Measurements from ENCODE around the gene CTTNBP2.

CTTNBP2 gene, protein sequence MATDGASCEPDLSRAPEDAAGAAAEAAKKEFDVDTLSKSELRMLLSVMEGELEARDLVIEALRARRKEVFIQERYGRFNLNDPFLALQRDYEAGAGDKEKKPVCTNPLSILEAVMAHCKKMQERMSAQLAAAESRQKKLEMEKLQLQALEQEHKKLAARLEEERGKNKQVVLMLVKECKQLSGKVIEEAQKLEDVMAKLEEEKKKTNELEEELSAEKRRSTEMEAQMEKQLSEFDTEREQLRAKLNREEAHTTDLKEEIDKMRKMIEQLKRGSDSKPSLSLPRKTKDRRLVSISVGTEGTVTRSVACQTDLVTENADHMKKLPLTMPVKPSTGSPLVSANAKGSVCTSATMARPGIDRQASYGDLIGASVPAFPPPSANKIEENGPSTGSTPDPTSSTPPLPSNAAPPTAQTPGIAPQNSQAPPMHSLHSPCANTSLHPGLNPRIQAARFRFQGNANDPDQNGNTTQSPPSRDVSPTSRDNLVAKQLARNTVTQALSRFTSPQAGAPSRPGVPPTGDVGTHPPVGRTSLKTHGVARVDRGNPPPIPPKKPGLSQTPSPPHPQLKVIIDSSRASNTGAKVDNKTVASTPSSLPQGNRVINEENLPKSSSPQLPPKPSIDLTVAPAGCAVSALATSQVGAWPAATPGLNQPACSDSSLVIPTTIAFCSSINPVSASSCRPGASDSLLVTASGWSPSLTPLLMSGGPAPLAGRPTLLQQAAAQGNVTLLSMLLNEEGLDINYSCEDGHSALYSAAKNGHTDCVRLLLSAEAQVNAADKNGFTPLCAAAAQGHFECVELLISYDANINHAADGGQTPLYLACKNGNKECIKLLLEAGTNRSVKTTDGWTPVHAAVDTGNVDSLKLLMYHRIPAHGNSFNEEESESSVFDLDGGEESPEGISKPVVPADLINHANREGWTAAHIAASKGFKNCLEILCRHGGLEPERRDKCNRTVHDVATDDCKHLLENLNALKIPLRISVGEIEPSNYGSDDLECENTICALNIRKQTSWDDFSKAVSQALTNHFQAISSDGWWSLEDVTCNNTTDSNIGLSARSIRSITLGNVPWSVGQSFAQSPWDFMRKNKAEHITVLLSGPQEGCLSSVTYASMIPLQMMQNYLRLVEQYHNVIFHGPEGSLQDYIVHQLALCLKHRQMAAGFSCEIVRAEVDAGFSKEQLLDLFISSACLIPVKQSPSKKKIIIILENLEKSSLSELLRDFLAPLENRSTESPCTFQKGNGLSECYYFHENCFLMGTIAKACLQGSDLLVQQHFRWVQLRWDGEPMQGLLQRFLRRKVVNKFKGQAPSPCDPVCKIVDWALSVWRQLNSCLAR (N-terminal part only)

DNA sequence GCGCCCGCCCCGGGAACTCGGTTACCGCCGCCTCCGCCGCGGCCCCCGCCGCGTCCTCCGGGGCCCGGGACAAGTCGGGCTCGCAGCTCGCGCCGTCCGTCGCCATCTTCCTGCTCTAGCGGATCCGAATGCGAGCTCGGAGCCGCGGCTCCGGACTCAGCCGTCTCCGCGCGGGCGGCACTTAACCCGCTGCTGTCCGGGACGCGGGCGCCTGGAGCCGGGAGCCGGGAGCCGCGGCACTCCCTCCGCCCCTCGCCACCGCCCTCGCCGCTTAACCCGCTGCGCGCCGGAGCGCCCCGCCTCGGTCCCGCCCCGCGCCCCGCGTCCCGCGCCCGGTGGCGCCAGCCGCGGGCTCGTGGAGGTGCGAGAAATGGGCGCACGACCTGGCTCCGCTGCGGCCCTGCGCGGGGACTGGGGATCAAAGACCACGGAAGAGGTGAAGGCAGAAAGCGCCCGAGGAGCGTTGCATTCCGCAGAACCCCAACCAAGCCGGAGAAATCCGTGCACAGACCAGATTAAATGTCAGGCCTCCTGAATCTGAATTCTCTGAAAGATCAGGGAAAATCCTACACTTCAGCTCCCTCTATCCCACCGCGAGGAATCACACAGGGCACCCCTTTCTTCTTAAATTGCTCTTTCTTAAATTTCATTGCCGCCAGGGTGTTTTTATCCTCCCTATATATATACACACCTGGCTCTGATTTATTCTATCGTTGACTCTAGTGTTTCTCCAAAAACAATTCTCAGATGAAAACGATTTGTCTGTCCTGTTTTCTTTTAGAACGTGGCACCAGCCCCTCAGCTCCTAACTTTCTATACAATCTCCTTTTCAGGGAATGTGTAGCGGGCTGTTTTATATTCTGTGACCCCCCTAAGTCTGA is at the start of gene CTTNBP2:
CTTNBP2 (minus strand) TSS at position 132 of the 881 bp plus-strand sequence; CDS start at position 106, 26 bp downstream.
- DNase-seq = peak; percentile 19

DNA sequence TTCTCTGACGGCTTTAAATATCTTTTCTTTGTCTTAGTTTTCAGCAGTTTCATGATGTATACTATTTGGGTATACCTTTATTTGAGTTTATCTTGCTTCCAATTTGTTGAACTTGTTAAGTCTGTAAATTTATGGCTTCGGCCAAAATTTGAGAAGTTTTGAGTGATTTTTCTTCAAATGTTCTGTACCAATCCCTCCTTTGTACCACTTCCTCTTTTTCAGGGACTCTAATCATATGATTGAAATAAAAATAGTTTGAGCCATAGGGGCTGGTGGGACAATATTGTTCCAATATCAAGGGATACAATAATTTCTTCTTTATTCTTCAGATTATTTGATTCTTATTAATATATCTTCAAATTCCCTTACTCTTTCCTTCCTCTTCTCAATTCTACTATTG is 43.1 kb upstream of the CTTNBP2 start:
- DNase-seq = no peak

DNA sequence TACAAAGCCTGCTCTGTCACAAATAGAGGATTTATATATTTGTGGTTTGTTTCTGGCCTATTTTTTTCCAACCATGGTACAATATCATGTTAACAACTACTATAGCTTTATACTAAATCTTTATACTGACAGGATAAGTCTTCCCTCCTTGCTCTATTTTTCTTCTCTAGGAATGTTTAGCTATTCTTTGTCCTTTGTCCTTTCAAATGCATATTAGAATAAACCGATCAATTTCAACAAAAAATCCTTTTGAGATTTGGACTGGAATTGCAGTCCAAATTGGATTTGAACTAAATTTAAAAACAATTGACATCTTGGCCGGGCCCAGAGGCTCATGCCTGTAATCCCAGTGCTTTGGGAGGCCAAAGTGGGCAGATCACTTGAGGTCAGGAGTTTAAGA is 39.2 kb upstream of the CTTNBP2 start:
- no peak for DNase-seq

DNA sequence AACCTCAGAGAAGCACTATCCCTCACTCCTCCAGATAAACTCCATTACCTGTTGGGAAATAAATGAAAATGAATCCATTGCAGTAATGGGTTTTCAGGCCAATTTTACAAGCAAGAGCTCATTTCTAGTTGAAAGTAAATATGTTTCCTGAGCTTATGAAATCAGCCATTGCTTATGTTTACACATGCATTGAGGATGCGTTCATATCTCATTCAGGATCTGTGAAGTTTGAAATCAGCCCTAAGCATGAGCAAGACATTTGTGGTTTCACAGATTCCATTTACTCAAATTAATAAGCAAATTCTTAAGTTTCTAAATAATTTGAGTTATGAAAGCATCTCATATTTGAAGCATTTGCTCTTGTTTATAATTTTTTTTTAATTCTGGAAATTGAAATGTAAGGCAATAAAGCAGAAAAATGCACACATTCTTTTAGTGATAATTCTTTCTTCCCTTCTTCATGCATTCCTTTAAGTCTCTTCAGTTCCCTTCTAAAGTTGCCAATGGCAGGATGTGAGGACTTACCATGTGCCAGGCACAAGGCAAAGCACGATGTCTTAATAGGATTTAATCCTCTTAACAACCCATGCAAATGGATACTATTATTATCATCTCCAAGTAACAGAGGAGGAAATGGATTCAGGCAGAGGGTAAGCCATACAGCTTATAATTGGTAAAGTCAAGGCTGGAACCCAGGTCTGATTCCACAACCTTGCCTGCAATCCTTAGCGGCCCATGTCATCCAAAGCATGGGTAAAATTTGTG is 35.0 kb upstream of the CTTNBP2 start:
- no peak for DNase-seq

DNA sequence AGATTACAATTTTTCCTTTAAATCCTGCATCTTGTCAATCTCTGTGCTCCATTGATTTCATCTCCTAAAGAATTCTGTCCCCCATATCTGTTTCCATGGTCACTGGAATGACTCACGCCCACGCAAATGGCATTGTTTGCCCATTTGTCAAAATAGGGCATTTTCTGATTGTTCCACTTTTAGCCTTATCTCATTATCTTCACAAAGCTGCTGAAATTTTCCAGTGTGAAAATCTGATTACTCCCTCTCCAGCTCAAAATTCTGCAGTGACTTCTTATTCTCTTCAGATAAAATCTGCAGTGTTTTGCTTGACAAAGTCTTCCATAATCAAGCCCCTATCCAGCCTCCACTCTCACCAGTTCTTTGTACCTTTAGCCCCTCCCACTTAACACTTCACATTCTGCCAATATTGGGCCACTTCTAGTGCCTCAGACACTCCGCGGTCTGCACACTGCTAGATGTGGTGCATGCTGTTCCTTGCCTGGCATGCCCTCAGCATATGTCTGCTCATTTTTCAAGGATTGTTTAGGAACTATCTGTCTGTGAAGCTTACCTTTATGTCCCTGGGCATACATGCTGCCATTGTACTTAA is 33.9 kb upstream of the CTTNBP2 start:
- DNase-seq = no peak

DNA sequence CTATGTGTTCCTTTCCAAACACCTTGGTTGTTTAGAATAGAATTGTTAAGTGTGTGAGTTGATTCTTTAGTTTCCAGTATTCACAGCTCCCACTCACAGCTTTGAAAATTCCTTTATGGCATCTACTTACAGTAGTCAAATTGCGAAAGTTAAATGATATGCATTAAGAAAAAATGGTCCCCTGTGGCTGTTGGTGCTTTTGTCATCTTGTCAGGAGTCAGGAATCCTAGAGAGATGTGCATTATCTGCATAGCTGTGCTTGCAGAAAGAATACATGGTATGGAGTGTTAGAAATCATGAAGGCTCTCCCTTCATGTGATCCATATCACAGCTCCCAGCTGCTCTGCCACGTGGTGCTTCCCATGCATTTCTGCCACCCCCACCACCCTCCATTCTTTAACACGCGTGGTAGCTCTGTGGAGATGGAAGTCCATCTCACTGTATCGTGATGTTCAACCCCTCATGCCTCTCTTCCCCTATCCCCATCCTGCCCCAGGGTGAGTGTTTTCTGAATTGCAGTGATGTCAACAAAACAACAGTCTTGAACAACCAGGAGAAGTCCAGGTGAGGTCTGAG is 29.2 kb upstream of the CTTNBP2 start:
- no peak for DNase-seq

DNA sequence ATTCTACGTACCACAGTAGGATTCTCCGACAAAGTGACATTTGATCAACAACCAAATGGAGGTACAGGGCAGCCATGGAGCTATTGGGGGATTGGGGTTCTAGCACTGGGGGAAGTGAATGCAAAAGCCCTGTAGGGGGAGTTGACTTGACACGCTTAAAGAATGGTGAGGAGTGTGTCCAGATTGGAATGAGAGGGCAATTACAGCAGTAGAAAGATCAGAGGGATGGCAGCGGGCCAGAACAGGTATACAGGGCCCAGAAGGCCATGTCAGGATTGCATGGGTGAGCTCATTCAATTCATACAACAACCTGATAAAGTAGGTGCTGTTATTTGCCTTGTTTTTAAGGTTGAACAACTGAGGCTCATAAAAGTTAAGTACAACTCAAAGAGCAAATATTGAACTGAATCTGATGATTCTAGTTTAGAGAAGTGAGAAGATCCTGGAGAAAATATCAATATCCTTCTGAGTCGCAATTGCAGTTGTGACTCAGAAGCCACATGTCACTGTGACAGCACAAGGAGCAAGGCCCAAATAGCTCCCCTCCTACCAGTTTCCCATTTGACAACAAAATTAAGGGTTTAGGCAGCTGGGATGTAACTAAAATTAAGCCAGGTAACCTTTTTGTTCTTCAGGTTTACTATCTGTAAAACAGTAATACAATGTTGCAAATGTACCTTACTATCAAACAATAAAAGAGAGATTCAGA is 28.0 kb upstream of the CTTNBP2 start:
- no peak for DNase-seq

DNA sequence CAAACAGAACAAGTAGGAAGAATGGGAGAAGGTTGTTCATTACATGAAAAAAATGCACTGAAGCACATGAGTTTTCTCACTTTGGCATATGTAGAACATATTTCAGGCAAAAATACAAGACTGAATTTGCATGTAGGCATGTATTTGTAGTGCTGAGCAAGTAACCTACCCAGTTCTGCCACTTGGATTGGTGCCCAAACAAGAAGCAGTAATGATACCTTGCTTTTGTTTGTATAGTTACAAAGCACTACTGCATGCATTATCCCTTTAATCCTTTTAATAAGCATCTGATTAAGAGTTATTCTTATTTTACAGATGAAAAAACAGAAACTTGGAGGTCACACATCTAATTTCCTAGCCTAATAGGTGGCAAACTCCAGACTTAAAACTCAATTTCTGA is 23.1 kb upstream of the CTTNBP2 start:
- no peak for DNase-seq

DNA sequence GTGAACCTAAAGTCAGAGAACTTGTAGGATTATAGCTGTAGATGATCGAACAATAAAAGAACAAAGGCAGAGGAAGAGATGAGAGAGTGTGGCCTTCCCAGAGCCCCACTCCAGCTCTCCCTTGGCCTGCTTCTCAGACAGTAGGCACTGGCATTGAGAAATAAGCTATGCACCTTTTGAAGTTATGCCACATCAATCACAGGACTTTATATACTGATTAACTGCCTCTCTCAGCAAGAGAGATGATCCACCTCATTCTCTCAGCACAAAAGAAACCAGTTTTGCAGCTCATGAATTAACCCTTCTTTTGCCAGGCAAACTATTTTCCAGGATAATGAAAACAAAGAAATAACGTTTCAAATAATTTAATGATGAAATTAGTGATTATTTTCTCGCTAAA is 22.0 kb upstream of the CTTNBP2 start:
- no peak for DNase-seq

DNA sequence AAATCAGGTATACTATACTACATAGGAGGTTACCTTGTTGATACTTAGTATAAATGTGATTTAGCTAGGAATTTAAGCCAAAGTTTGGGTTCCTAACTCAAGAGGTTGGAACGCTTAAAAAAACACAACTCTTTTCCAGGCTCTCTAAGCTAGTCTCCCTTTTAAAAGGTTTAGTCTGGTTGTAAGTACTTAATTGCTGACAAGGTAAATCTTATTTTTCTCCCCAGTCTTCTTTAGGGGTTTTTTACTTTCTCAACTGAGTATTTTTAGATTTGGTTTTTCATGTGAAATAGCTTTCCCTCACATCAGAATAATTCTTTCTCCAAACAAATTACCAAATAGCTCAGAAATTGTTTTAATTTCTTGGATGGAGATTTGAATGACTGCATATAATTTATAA is 20.8 kb upstream of the CTTNBP2 start:
- DNase-seq = no peak

DNA sequence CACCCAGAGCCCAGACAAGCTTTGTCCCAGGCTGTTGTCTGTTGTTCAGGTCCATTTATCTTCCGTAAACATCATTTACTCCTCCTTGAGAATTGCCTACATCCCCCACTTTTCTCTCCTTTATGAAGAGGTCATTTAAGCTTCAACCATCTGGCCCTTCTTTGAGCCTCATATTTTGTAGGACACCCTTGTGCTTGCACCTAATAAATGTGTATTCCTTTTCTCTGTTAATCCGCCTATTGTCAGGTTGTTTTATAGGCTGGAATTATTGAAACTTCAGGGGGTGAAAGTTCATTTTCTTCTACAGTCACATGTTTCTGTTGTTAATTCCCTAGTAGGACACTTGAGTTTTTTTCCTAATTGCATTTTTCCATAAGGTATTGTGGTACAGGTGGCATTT is 19.6 kb upstream of the CTTNBP2 start:
- no peak for DNase-seq

DNA sequence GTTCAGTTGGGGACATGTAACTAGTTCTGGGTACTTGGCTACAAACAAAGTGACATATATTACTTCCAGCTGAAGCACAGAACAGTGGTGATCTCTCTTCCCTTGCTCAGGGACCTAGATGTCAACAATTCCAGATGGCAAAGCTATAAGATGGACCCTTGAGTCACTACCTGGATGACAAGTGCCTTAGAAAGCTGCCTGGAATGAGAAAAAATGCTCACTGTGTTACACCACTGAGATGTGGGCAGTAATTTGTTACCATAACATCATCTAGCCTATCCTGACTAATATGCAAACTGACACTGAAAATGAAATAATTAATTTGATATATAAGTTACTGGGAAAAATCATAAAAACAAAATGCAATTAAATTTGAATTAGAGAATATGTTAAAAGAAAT is 16.4 kb upstream of the CTTNBP2 start:
- no peak for DNase-seq

DNA sequence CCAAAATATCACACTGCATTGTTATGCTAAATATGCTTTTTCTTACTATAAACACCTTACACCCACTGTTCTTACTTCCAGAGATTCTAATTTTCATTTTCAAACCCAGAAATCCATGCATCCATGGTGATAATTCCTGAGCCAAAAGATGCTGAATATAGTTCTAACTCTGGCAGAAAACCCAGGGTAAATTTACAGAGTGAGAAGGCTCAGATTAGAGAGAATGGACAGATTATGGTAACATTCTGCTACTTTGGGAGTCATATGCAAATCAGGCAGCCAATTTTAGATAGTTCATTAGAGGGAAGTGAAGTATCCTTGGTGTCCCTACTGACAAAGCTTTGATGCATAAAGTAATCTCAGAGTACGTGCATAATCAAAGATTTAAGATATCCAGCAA is 15.4 kb upstream of the CTTNBP2 start:
- DNase-seq = no peak

DNA sequence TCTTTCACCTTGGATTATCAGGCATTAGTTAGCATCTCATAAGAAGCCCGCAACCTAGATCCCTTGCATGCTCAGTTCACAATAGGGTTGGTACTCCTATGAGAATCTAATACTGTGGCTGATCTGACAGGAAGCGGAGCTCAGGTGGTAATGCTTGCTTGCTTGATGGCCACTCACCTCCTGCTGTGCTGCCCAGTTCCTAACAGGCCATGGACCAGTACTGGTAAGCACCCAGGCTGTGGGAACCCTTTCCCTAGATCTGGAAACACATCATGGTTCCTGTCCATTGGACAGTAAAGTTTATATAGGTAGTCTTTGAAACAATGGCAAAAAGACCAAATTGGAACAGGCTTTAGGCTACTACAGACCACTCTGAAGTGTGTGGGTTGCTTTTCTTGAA is 9.4 kb upstream of the CTTNBP2 start:
- no peak for DNase-seq

DNA sequence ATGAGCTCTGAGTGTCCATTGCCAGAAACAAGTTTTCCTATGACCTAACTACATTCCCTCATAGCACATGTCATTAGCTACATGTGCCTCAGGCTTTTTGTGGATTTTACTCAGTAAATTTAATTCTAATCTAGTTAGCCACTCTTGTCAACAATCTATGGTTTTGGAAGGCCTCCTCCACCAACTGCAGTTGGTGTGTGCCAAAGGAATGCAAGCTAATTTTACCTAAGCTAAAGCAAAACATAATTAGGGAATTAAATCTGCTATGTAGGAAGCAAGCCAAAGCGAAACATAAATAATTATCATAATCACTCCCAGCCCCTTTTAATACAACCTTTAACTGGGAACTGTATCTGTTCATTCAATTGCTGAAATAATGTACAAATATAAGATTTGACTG is 3.5 kb upstream of the CTTNBP2 start:
- DNase-seq = no peak

DNA sequence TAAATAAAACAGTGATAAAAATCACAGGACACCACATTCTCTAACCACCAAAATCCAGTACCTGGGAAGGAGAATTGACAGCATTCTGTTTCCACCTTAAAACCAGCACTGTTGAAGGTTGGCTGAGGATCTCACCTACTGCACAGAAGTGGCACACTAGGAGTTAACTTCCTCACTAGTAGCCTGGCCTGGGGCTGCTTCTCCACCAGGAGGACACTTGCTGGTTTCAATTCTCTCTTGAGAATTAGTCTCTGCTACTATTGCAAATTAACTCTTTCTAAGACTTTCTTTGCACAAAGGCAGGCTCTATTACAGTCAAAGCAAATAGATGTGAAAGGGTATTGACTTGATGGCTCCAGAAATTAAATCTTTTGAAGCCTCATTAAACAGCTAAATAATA is 2.3 kb upstream of the CTTNBP2 start:
- DNase-seq = no peak

DNA sequence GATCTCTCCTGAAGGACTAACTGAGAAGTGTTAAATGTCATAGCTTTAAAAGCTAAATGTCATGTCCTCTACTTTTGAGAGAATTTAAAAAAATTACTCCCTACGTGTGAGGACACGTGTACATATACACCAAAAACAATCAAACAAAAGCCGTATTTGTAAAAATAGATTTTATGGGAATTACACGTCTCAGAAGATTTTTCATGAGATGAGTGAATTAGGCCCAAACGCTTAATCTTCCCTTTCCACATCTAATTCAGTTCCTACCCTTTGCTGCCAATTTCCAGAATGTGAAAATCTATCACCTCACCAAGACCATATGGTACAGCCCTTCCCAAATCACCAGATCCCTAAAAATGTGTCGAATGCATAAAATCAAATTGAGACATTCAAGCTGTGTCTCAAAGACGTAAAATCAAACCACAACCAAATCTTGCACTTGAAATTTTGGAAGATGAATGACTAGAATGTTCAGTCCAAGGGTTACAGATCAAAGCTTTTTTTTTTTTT is 1.0 kb upstream of the CTTNBP2 start:
- no peak for DNase-seq

DNA sequence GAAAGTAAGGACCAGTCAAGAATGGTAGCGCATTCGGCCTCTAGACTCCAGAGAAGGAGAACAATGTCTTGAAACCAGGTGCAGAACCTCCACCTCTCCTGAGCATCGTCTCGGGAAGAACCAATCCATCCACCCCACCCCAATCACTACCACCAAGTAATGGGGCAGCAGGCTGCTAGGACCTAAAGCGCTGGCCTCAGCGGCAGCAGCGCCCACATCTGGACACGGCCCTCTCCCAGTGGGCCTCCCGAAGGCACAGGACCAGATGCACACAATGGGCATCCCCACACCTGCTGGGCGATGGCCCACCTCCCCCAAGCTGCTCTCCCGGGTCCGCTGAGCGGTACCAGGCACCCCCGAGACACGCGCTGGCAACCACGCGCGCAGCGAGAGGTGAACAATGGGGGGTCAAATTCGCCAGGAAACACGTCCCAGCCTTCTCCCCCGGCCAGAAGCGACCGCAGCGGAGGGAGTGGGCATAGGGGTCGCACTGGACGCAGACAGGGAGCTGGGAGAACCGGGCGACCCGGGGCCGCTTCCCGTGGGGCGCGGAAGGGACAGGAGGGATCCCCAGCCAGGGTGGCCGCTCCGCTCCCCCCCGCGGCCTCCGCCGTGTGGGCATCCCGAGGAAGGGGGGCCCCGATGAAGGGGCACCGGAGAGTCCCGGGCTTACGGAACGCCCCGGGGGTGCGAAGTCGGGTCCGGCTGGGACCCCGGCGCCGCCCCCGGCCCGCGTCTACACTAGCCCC is 506 bp downstream of the CTTNBP2 start:
- no peak for DNase-seq
